Activated T-helper 1 cell treated with Interleukin-2 at 50 U/mL for 16 hours (primary cell): ENCODE data around the gene G6PC3.
A peak's percentile ranks its signal among the peaks of the same experiment; 100 is the strongest.

ENCODE experiments used
- DNase-seq: peaks from one replicate; pipeline ENCODE4 v3.0.0-alpha.2; 2020; ENCODE audit warnings: low read depth

Gene G6PC3

DNA sequence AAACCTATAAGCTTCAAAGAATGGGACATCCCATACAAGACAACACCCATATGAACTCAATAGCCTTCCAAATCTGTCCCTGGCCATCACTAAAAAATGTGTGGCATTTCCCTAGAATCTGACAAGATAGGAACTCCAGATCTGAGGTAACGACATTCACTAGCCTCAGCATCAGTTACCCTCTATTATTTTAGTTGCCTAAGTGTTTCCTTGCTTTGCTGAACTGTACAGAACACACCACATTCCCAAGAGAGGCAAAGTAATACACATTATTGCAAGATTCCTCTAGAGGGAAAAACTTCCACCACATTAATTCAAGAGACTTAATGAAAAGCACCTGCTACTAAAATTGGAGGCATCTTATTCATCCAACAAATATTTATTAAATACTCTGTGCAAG, 9.1 kb upstream of the G6PC3 start:
- DNase-seq: no peak

- DNase-seq: no peak
Measured at GRCh38 chr17:44062871-44063270, 7.7 kb upstream of the G6PC3 start.

GRCh38 chr17:44063704-44064639, 6.6 kb upstream of the G6PC3 start:
- no peak for DNase-seq

- no peak for DNase-seq
Measured at GRCh38 chr17:44065668-44066203, 4.8 kb upstream of the G6PC3 start.

DNA sequence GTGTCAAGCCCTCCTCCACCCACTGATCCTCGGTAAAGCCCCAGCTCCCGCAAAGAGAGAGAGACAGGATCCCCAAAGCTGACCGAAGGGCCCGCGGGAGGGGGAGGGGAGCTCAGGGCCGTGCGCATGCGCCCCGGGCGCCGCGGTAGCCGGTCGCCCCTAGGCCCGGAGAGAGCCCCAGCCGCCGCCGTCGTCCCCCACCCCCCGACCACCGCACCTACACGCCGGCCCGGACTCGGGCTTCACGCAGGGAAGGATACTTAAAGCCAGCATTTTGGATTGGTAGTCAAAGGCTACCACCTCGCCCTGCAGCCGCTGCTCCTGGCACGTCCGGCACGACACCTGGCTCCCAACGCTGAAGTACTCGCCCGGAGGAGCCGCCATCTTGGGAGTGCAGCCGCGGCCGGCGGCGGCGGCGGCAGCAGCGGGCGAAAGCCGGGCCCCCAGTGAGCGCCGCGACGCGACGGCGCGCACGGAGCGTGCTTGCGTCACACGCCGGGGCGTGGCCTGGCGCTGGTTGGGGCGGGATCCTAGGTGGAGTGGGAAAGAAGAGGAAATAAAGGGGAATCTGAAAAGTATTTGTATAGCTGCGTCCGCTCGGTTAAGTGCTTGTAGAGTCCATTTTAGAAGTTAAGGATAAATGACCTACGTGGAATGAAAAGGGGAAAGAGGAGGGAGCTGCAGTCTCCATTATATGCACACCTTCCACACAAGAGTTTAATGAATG, 4.2 kb upstream of the G6PC3 start, which contains the start of gene LSM12:
Gene LSM12, minus strand, starts transcription at position 468 of the 727 bp plus-strand sequence. Its CDS starts 84 bp downstream, at position 384.
- peak; percentile 89 for DNase-seq

GRCh38 chr17:44067545-44067940, 3.0 kb upstream of the G6PC3 start:
- no peak for DNase-seq

DNA sequence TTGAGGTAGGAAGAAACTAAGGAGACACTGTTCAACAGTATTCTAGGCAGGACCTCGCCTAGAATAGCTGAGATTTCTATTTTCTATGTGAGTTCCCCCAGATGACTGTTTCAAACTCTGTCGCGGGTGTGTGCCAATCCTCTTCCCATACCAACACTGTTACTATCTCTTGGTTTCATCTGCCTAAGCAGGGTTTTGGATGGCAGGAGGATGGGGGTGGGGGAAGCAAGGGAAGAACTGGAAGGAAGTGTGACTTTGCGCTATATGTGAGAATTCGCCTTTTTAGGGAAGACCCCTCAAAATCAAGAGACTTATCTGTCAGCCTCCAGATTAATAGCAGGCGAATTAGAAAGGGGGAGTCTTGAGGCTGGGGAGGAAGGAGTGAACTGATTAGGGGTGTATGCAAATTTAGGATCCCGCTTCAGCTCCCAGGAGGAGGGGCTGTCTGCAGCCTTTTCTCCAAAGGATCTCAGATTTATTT, 521 bp upstream of the G6PC3 start:
- no peak for DNase-seq

- no peak for DNase-seq
Measured at GRCh38 chr17:44071198-44071520, 624 bp downstream of the G6PC3 start.

GRCh38 chr17:44071772-44072171, 1.2 kb downstream of the G6PC3 start:
- no peak for DNase-seq

DNA sequence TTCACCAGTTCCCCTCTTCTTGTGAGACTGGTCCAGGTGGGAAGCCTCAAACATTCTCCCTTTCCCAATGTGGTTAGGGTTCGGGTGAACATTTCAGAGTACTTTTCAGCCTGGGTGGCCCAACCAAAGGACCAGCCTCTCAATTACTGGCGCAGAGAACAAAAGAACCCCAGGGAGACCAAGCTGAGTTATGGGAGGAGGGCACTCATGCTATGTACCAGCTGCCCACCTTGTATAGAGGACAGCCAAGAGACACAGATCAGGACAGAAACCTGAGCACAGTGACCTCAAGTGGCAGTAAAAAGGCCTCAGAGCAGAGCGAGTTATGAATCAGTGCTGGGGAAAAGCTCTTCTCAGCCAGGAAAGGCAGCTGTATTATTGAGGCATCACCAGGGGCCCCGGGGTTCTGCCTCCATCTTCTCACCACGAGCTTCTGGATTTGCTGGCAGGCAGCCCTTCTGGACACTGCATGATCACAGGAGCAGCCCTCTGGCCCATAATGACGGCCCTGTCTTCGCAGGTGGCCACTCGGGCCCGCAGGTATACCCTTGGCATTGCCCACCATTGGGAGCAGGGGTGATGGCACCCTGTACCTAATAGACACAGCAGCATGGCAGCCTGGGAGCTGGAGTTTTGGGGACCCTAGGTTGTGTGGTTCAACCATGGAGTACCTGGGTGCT, 3.8 kb downstream of the G6PC3 start:
- DNase-seq: no peak

DNA sequence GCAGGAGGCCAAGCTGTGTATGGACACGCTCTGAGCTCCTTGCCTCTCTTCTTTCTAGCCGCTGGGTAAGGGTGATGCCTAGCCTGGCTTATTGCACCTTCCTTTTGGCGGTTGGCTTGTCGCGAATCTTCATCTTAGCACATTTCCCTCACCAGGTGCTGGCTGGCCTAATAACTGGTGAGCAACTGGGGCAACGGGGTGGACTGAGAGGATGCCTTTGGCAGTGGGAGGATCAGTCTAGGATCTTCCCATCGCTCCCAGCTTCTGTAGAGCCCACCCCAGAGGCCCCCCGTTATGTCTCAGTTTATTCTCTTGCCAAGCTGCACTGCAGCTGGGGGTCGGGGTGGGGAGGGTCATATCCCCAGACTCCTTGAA, 4.4 kb downstream of the G6PC3 start:
- DNase-seq: no peak

- no peak for DNase-seq
Measured at GRCh38 chr17:44075598-44076293, 5.2 kb downstream of the G6PC3 start.

GRCh38 chr17:44076716-44077594, 6.4 kb downstream of the G6PC3 start:
- no peak for DNase-seq

DNA sequence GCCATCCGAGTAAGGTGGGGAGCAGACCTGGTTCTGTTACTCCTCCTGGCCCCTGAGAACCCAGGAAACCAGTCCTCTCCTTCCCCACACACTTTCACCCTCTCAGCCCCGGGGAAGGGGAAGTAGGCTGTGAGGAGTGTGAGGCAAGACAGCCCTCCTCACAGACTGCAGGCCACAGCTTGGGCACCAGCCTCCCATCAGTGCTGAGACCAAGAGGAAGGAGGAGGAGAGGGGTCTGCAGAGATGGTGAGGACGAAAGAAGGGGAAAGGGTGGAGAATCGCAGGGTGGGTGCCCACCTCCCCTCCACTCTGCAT, 7.0 kb downstream of the G6PC3 start:
- DNase-seq: no peak

GRCh38 chr17:44078412-44078811, 7.9 kb downstream of the G6PC3 start:
- no peak for DNase-seq

DNA sequence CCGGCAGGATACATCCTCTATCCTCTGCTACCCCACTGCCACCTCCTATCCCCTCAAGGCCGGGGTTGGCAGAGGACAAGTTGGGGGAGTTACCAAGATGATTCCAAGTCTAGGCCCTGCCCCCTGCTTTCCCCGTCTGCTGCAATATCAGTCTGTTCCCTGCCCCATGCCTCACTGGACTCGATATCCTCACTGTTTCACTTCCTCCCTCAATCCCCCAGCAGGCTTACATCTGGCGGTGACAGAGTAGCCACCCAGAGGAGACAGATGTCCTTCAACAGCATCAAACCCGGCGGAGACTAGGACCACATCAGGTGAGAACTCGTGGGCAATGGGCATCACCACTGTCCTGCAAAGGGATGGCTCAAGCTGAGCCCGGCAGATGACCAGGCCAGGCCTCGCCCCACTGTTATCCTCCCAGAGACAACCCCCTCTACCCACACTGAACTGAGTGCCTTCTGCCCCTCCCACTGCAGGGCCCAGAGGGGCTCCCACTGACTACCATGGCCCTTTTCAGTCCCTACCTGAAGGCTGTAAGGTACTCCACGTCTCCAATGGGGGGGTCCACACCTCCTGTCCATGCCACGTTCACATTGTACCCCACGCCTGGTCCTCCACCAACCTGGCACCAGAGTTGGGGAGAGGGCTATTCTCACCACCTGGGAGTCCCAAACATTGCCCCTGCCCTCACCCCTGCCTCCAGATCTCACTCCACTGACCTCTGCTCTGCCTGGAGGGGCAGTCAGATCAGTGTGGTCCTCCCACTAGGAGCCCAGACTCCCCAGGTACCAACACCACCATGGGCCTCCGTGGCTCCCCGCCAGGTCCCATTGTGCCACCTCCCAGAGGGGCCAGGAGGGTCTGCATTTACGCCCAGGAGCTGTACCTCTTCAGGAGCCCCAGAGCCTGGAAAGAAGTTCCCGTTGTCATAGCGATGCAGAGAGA, 9.6 kb downstream of the G6PC3 start:
- DNase-seq: no peak

- DNase-seq: no peak
Measured at GRCh38 chr17:44081681-44082080, 11.1 kb downstream of the G6PC3 start.

GRCh38 chr17:44082256-44082927, 11.9 kb downstream of the G6PC3 start:
- no peak for DNase-seq

GRCh38 chr17:44083250-44083849, 12.8 kb downstream of the G6PC3 start:
- DNase-seq: no peak
